Lower leg skin (tissue), 3 donors: ENCODE measurements around the gene PIAS3.

Experiments used
- CTCF ChIP-seq, 3 donors: fragments of 450-650 bp; IDR thresholded peaks; one replicate each; pipeline ENCODE4 v1.5.1; 2016; ENCODE audit warnings: antibody characterized with exemption in 3 of 3, mild to moderate bottlenecking in 3 of 3, moderate library complexity in 2 of 3
- POLR2A ChIP-seq, 2 donors: fragments of 450-650 bp; IDR thresholded peaks; one replicate each; pipeline ENCODE4 v1.6.1; 2016 to 2017; ENCODE audit warnings: antibody characterized with exemption in 2 of 2, mild to moderate bottlenecking in 1 of 2, moderate library complexity in 1 of 2

DNA sequence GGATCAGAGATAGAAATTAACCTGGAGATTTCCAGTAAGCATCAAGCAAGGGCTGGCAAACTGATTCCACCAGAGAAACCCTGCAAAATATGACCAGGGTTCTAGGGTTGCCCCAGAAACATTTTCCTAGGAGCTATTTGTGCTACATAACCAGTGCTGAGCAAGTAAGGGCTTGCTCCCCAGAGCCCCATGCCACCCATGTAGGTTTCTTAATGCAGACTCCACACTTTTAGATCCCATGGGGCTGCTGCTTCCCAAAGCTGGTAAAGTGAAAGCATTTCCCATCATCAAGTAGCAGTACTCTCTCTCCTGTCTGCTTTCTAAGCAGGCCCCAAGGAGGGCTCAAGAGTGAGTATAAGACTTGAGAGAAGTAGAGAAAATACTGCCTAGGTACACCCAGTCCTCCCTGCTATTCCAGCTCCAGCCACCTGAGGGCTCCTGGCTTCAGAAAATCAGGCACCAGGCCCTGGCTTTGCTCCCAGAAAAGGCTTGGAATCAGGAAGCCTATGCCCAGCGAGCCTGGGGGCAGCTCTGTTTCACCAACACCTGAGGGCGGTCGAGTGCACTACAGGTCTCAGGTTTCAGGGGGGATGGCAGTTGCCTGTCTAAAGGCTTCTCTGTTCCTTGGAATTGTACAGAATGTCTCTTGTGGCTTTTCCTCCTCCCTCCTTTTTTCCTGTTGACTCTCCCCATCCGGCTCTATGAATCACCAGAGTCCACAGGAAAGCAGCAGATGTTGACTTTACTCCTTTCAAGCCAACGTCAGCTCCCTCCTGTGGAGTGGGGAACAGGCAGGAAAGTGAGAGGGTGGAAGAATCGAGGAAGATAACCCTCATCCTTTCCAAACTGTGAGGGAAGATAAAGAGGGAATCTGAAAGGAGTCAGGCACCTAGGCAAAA, 33.0 kb upstream of the PIAS3 start:
- TF ChIP-seq CTCF (IDR thresholded peaks at IDR 0.05), result peak in 1 of 3 donors; percentile 94
- TF ChIP-seq POLR2A (IDR thresholded peaks at IDR 0.05), result no peak
